Measurements from ENCODE around the gene ENO1. TPM values are rescaled to one million over a fixed set of nuclear protein-coding genes. Genes with fewer than 3 reads are reported as not detected.
A peak's percentile ranks its signal among the peaks of the same experiment; 100 is the strongest.

ENO1 gene
- total and polyA plus RNA-seq, 7 experiments from 2014 or later, result 198 to 3,569 (median 434) TPM

- Histone ChIP-seq H3K9me3 (ENCODE audit: control insufficient read depth in 2 of 3, low read length in 3 of 3) (no peaks in the 10 kb centered on the region), H3K27ac (ENCODE audit: low read depth, low read length) (no peak overlapping the region), H3K27me3 (ENCODE audit: control insufficient read depth in 2 of 2, insufficient read depth in 2 of 2, low read length in 2 of 2) (no peaks in the 10 kb centered on the region), H3K4me1 (ENCODE audit: control insufficient read depth in 2 of 2, insufficient read depth in 2 of 2, low read length in 2 of 2) (no peaks in the 10 kb centered on the region), H3K4me3 (ENCODE audit: low read length) (no peak overlapping the region), H3K36me3 (ENCODE audit: control insufficient read depth in 2 of 3, insufficient read depth in 3 of 3, low read length in 3 of 3) (peaks cover 61 to 98% (median 72%) of the 10 kb centered on the region in 3 experiments)
- Mint-ChIP-seq H3K36me3 (peaks cover 8 to 80% (median 25%) of the 10 kb centered on the region in 5 donors), H3K9me3 (no peaks in the 10 kb centered on the region), H3K27me3 (no peaks in the 10 kb centered on the region), H3K27ac (peak overlapping the region in 2 of 9 donors; percentile 47 to 65), H3K4me3 (peak overlapping the region in 1 of 10 donors; percentile 48), H3K4me1 (peaks cover 6 to 65% (median 15%) of the 10 kb centered on the region in 7 donors)
- no peak for ATAC-seq
- no peak for DNase-seq
- POLR2A ChIA-PET, result interaction anchor here (2.2 kb wide), 1 partner anchor 12 kb away, joined by 14 read pairs; the partner anchor contains the start of gene ENO1
- intact Hi-C loops (cut with micrococcal nuclease), result loop anchor here in 1 of 2 donors (1.0 kb wide), 1 partner anchor 11 kb away; no protein-coding TSS in a partner anchor
- CTCF ChIA-PET, result interaction anchor here (1.2 to 2.4 kb wide), 5 partner anchors 9 to 1036 kb away, joined by 3 to 10 read pairs (median 6); no protein-coding TSS in a partner anchor
These were observed 12.2 kb downstream of the ENO1 start for GRCh38 chr1:8866173-8866791.

DNA sequence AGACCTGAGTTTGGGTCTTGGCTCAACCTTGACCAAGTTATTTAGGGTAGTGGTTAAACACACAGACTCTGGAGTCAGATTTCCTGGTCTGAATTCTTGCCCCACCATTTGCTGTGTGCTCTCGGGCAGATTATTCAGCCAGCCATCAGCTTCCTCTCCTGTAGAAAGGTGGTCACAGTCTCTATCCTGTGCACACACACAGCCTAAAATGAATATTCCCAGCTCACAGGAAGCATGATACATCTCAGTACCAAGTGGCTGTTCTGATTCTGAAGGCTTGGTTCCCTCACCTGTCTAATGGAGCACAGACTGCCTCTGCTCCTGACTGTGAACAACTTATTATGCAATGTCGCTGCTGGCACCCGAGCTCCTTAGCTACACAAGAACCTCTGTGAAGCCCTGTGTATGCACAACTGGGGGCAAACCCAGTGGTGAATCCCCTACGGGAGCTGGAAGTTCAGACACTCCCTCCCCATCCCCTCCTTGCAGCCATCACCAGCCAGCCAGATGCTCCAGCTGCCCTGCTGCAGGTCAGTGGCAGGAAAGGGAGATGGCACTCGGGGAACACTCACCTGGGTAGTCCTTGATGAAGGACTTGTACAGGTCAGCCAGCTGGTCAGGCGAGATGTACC is 13.7 kb downstream of the ENO1 start:
- intact Hi-C loops (cut with micrococcal nuclease), result no loop called here
- H3K9me3 ChIP-seq (ENCODE audit: control insufficient read depth in 2 of 3, low read length in 3 of 3), result no peaks in the 10 kb centered on the region
- Mint-ChIP-seq H3K4me1 (peaks cover 0 to 63% (median 8%) of the 10 kb centered on the region in 7 donors), H3K4me3 (no peak overlapping the region), H3K9me3 (no peaks in the 10 kb centered on the region), H3K27ac (no peak overlapping the region), H3K36me3 (peaks cover 10 to 77% (median 33%) of the 10 kb centered on the region in 5 donors), H3K27me3 (no peaks in the 10 kb centered on the region)
- H3K4me1 ChIP-seq (ENCODE audit: control insufficient read depth in 2 of 2, insufficient read depth in 2 of 2, low read length in 2 of 2), result no peaks in the 10 kb centered on the region
- ATAC-seq (no peak), DNase-seq (no peak)
- POLR2A ChIA-PET, result interaction anchor here (0.5 to 7.7 kb wide), 2 partner anchors 14 to 55 kb away, joined by 5 to 55 read pairs; partner anchors contain the start of gene ENO1
- H3K36me3 ChIP-seq (ENCODE audit: control insufficient read depth in 2 of 3, insufficient read depth in 3 of 3, low read length in 3 of 3), result peaks cover 47 to 95% (median 65%) of the 10 kb centered on the region in 3 experiments
- H3K27me3 ChIP-seq (ENCODE audit: control insufficient read depth in 2 of 2, insufficient read depth in 2 of 2, low read length in 2 of 2), result no peaks in the 10 kb centered on the region
- CTCF ChIA-PET, result interaction anchor here (0.6 to 2.4 kb wide), 7 partner anchors 8 to 303 kb away, joined by 3 to 10 read pairs (median 6); partner anchors contain the start of gene ENO1
- no peak overlapping the region for H3K4me3 ChIP-seq (ENCODE audit: low read length)
- H3K27ac ChIP-seq (ENCODE audit: low read depth, low read length), result no peak overlapping the region

DNA sequence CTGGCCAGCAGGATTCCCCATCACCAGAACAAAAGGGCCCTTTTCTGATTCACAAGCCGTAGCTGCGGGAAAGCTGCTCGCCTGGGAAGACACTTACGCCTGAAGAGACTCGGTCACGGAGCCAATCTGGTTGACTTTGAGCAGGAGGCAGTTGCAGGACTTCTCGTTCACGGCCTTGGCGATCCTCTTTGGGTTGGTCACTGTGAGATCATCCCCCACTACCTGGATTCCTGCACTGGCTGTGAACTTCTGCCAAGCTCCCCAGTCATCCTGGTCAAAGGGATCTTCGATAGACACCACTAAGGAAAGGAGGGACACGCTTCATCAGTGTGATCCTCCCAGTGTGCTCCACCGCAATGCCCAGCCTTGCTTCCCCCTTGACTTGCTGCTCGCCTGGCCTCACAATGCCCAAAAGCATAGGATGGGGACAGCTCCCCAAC is 14.7 kb downstream of the ENO1 start:
- ChIA-PET CTCF (interaction anchor here (0.7 to 2.6 kb wide), 5 partner anchors 15 to 147 kb away, joined by 3 to 12 read pairs (median 5); partner anchors contain the start of gene ENO1), POLR2A (interaction anchor here (1.2 to 7.7 kb wide), 2 partner anchors 15 to 47 kb away, joined by 3 to 55 read pairs; partner anchors contain the start of genes ENO1 and RERE)
- Histone ChIP-seq H3K27me3 (ENCODE audit: control insufficient read depth in 2 of 2, insufficient read depth in 2 of 2, low read length in 2 of 2) (no peaks in the 10 kb centered on the region), H3K4me3 (ENCODE audit: low read length) (no peak overlapping the region), H3K27ac (ENCODE audit: low read depth, low read length) (no peak overlapping the region), H3K9me3 (ENCODE audit: control insufficient read depth in 2 of 3, low read length in 3 of 3) (no peaks in the 10 kb centered on the region), H3K4me1 (ENCODE audit: control insufficient read depth in 2 of 2, insufficient read depth in 2 of 2, low read length in 2 of 2) (no peaks in the 10 kb centered on the region), H3K36me3 (ENCODE audit: control insufficient read depth in 2 of 3, insufficient read depth in 3 of 3, low read length in 3 of 3) (peaks cover 47 to 91% (median 62%) of the 10 kb centered on the region in 3 experiments)
- DNase-seq (no peak), ATAC-seq (no peak)
- H3K27ac Mint-ChIP-seq, result peak overlapping the region in 2 of 9 donors; percentile 10 to 29
- no peak overlapping the region for H3K4me3 Mint-ChIP-seq
- H3K27me3 Mint-ChIP-seq, result no peaks in the 10 kb centered on the region
- no peaks in the 10 kb centered on the region for H3K9me3 Mint-ChIP-seq
- intact Hi-C loops (cut with micrococcal nuclease), result no loop called here
- peaks cover 10 to 72% (median 38%) of the 10 kb centered on the region in 5 donors for H3K36me3 Mint-ChIP-seq
- peaks cover 0 to 61% (median 10%) of the 10 kb centered on the region in 7 donors for H3K4me1 Mint-ChIP-seq

GRCh38 chr1:8863138-8863537 is 15.3 kb downstream of the ENO1 start:
- Mint-ChIP-seq H3K27ac (peak overlapping the region in 7 of 9 donors; percentile 10 to 81 (median 58)), H3K36me3 (peaks cover 10 to 76% (median 38%) of the 10 kb centered on the region in 5 donors), H3K4me3 (peak overlapping the region in 2 of 10 donors; percentile 5 to 34), H3K9me3 (no peaks in the 10 kb centered on the region), H3K4me1 (peaks cover 0 to 66% (median 10%) of the 10 kb centered on the region in 7 donors), H3K27me3 (no peaks in the 10 kb centered on the region)
- DNase-seq (no peak), ATAC-seq (no peak)
- POLR2A ChIA-PET, result interaction anchor here (1.2 to 7.7 kb wide), 2 partner anchors 16 to 46 kb away, joined by 3 to 55 read pairs; partner anchors contain the start of genes ENO1 and RERE
- intact Hi-C loops (cut with micrococcal nuclease), result no loop called here
- CTCF ChIA-PET, result interaction anchor here (0.7 to 5.1 kb wide), 6 partner anchors 14 to 302 kb away, joined by 3 to 50 read pairs (median 4); partner anchors contain the start of gene ENO1
- Histone ChIP-seq H3K27me3 (ENCODE audit: control insufficient read depth in 2 of 2, insufficient read depth in 2 of 2, low read length in 2 of 2) (no peaks in the 10 kb centered on the region), H3K4me1 (ENCODE audit: control insufficient read depth in 2 of 2, insufficient read depth in 2 of 2, low read length in 2 of 2) (no peaks in the 10 kb centered on the region), H3K9me3 (ENCODE audit: control insufficient read depth in 2 of 3, low read length in 3 of 3) (no peaks in the 10 kb centered on the region), H3K36me3 (ENCODE audit: control insufficient read depth in 2 of 3, insufficient read depth in 3 of 3, low read length in 3 of 3) (peaks cover 43 to 92% (median 58%) of the 10 kb centered on the region in 3 experiments), H3K27ac (ENCODE audit: low read depth, low read length) (peak overlapping the region; percentile 3), H3K4me3 (ENCODE audit: low read length) (no peak overlapping the region)

DNA sequence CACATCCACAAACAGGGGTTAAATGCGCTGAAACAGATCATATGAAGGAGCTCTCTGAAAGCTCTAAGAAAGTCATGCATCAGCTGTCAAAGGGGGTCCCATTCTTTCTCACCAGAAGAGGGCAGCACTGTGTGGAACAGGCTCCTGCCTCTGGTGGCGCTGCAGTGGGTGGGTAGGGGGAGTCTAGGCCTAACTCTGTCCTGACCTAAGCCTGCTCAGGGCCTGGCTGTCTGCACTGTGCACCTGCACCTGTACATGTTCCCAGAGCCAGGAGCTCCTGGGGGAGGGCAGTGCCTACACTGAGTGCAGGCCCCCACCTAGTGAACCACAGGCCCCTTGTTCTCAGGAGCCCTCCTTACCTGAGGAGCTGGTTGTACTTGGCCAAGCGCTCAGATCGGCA is 16.0 kb downstream of the ENO1 start:
- peak overlapping the region; percentile 3 for H3K27ac ChIP-seq (ENCODE audit: low read depth, low read length)
- peaks cover 37 to 92% (median 52%) of the 10 kb centered on the region in 3 experiments for H3K36me3 ChIP-seq (ENCODE audit: control insufficient read depth in 2 of 3, insufficient read depth in 3 of 3, low read length in 3 of 3)
- no peaks in the 10 kb centered on the region for H3K4me1 ChIP-seq (ENCODE audit: control insufficient read depth in 2 of 2, insufficient read depth in 2 of 2, low read length in 2 of 2)
- no peaks in the 10 kb centered on the region for H3K9me3 ChIP-seq (ENCODE audit: control insufficient read depth in 2 of 3, low read length in 3 of 3)
- H3K4me3 ChIP-seq (ENCODE audit: low read length), result no peak overlapping the region
- peaks cover 0 to 63% (median 10%) of the 10 kb centered on the region in 7 donors for H3K4me1 Mint-ChIP-seq
- H3K27ac Mint-ChIP-seq, result peak overlapping the region in 4 of 9 donors; percentile 51 to 81 (median 60)
- H3K9me3 Mint-ChIP-seq, result no peaks in the 10 kb centered on the region
- H3K27me3 Mint-ChIP-seq, result no peaks in the 10 kb centered on the region
- no peaks in the 10 kb centered on the region for H3K27me3 ChIP-seq (ENCODE audit: control insufficient read depth in 2 of 2, insufficient read depth in 2 of 2, low read length in 2 of 2)
- peak in 6 of 9 donors; percentile 26 to 52 (median 43) for DNase-seq
- peaks cover 10 to 72% (median 33%) of the 10 kb centered on the region in 5 donors for H3K36me3 Mint-ChIP-seq
- POLR2A ChIA-PET, result interaction anchor here (1.2 to 7.7 kb wide), 2 partner anchors 16 to 45 kb away, joined by 3 to 55 read pairs; partner anchors contain the start of genes ENO1 and RERE
- peak overlapping the region in 2 of 10 donors; percentile 5 to 34 for H3K4me3 Mint-ChIP-seq
- CTCF ChIA-PET, result interaction anchor here (0.6 to 5.1 kb wide), 8 partner anchors 14 to 301 kb away, joined by 3 to 50 read pairs (median 5); no protein-coding TSS in a partner anchor
- ATAC-seq, result peak; percentile 72
- intact Hi-C loops (cut with micrococcal nuclease), result no loop called here

Measured in naive thymus-derived CD4-positive, alpha-beta T cell (primary cell).